Chondrocyte (in vitro differentiated cells): ENCODE results near the gene CADPS. TPM values are rescaled to one million over a fixed set of nuclear protein-coding genes. Genes with fewer than 3 reads are reported as not detected.

ENCODE experiments used
- DNase-seq: peaks from one replicate; pipeline ENCODE4 v3.0.0; 2021; ENCODE audit warnings: mixed read lengths, low spot score
- H3K27ac Mint-ChIP-seq: one replicate; pipeline ENCODE4 v1.8.0; 2021; ENCODE audit warnings: mild to moderate bottlenecking, moderate library complexity, mixed read lengths; ENCODE audit not compliant: unreplicated experiment
- H3K27me3 Mint-ChIP-seq: 2 replicates; pipeline ENCODE4 v1.8.0; 2021; ENCODE audit warnings: low read depth, mixed read lengths
- H3K36me3 Mint-ChIP-seq: 2 replicates; pipeline ENCODE4 v1.8.0; 2021; ENCODE audit warnings: low read depth, mixed read lengths
- H3K4me1 Mint-ChIP-seq: 2 replicates; pipeline ENCODE4 v1.8.0; 2021; ENCODE audit warnings: low read depth, mild to moderate bottlenecking, mixed read lengths
- H3K4me3 Mint-ChIP-seq: one replicate; pipeline ENCODE4 v1.8.0; 2021; ENCODE audit warnings: mild to moderate bottlenecking, moderate library complexity, mixed read lengths; ENCODE audit not compliant: unreplicated experiment
- H3K9me3 Mint-ChIP-seq: 2 replicates; pipeline ENCODE4 v1.8.0; 2021; ENCODE audit warnings: low read depth, mixed read lengths
- total RNA-seq: library from RNA; stranded (reverse); gene quantifications from 3 replicates; pipeline ENCODE4 v1.2.1, GENCODE V29; 2021
- TF ChIP-seq, protein P1 (sequence below): fragments of 200-600 bp; sonication (generic); IDR thresholded peaks from 2 replicates; pipeline ENCODE4 v1.5.0; 2021; ENCODE audit warnings: antibody characterized with exemption, mild to moderate bottlenecking, moderate library complexity

CADPS gene
- total RNA-seq, 1 donor from 2014 or later, result not detected

DNA sequence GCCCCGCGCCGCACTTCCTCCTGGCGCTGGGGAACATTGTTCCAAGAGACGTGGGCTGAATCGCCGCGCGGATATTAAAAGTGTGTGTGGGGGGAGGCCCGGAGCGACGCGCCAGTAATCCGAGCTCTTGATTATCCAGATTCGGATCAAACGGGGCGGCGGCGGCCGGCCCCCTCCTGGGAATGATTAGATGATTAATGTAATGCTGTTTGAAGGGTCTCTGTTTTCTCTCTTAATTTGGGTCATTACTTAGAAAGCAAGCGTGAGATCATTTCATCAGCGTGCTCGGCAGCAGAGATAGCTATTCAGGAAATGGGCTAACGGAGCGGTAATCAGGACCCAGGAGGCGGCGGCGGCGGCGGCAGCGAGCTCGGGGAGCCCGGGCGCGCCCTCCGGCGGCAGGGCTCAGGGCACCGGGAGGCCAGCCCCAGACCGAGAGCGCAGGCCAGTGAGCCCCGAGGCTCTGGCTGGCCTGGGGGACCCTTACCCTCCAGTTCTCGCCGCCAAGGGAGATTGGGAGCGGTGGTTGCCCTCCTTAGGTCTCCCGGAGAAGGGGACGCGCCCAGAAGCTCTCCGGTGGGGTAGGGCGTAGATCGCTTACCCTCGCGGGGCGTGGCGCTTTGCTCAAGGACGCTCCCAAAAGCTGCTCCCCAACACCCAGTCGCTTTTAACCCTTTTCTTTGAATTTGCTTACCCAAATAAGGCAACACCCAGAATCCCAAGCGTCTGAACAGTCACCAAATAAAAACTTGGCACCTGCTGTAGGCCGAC is 506.3 kb downstream of the CADPS start:
- Mint-ChIP-seq H3K4me3 (peak overlapping the region; percentile 38), H3K9me3 (no peaks in the 10 kb centered on the region), H3K27me3 (peaks cover 83% of the 10 kb centered on the region), H3K36me3 (no peaks in the 10 kb centered on the region), H3K27ac (no peak overlapping the region), H3K4me1 (peaks cover 34% of the 10 kb centered on the region)
- DNase-seq, result no peak
- TF ChIP-seq, protein P1, sequence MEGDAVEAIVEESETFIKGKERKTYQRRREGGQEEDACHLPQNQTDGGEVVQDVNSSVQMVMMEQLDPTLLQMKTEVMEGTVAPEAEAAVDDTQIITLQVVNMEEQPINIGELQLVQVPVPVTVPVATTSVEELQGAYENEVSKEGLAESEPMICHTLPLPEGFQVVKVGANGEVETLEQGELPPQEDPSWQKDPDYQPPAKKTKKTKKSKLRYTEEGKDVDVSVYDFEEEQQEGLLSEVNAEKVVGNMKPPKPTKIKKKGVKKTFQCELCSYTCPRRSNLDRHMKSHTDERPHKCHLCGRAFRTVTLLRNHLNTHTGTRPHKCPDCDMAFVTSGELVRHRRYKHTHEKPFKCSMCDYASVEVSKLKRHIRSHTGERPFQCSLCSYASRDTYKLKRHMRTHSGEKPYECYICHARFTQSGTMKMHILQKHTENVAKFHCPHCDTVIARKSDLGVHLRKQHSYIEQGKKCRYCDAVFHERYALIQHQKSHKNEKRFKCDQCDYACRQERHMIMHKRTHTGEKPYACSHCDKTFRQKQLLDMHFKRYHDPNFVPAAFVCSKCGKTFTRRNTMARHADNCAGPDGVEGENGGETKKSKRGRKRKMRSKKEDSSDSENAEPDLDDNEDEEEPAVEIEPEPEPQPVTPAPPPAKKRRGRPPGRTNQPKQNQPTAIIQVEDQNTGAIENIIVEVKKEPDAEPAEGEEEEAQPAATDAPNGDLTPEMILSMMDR, result peak; percentile 48

DNA sequence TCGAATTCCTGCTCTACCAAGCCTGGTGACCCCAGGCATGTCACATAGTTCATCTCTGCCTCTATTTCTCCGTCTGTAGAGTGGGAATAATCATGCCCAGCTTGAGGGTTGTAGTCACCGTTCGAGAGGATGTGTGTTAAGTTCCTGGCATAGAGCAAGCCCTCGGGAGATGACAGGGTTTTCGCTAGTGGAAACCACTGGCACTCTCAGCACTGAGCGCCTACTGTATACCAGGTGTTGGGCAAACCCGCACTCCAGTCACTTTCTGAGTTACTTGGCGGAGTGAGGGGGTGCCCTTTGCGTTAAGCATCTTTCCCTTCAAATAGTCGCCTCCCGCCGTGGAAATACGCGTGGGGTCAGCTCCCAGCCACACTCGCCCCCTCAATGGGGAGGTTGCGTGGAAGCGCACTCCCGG is 506.9 kb downstream of the CADPS start:
- TF ChIP-seq, protein P1, result no peak
- Mint-ChIP-seq H3K36me3 (no peaks in the 10 kb centered on the region), H3K27ac (no peak overlapping the region), H3K4me1 (peaks cover 33% of the 10 kb centered on the region), H3K27me3 (peaks cover 83% of the 10 kb centered on the region), H3K4me3 (no peak overlapping the region), H3K9me3 (no peaks in the 10 kb centered on the region)
- DNase-seq, result no peak

DNA sequence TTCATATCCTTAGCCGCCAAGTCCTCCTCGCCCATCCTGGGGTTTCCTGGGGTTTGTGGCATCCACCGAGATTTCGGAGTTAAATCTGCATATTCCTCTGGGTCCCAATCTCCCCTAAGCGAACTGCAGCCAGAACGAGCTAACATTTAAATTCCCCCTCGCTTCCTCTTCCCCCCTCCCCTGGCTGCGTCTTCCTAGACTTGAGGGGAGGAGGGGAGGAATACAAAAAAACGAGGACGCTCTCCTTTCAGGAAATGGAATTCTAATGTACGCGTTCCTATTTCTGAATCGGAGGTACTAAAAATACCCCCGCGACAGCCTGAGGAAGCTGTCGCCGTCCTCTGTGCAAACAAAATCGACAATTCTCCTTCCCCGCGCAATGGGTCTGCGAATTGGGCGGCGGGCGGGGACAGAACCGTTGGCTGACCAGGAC is 507.4 kb downstream of the CADPS start:
- no peak overlapping the region for H3K27ac Mint-ChIP-seq
- DNase-seq, result no peak
- no peak overlapping the region for H3K4me3 Mint-ChIP-seq
- H3K27me3 Mint-ChIP-seq, result peaks cover 80% of the 10 kb centered on the region
- peaks cover 30% of the 10 kb centered on the region for H3K4me1 Mint-ChIP-seq
- no peaks in the 10 kb centered on the region for H3K36me3 Mint-ChIP-seq
- no peaks in the 10 kb centered on the region for H3K9me3 Mint-ChIP-seq
- TF ChIP-seq, protein P1, result no peak

DNA sequence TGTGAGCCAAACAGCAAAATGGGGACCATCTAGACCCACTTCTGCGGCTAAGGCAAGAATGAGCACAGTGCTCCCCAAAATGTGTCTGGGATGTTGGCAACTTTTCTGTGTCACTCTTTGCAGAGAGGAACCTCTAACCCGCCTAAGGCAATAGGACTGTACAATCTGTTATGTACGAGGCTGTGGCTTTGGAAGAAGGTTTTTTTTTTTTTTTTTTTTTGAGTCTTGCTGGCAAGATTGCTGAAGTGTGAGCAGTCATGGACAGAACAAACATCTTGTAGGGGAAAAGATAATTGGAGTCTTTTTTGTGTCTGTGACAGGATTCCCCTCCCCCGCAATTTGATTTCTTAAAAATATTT is 509.1 kb downstream of the CADPS start:
- Mint-ChIP-seq H3K4me3 (no peak overlapping the region), H3K27me3 (peaks cover 77% of the 10 kb centered on the region), H3K36me3 (no peaks in the 10 kb centered on the region), H3K27ac (no peak overlapping the region), H3K9me3 (no peaks in the 10 kb centered on the region), H3K4me1 (peaks cover 24% of the 10 kb centered on the region)
- no peak for DNase-seq
- TF ChIP-seq, protein P1, result no peak

DNA sequence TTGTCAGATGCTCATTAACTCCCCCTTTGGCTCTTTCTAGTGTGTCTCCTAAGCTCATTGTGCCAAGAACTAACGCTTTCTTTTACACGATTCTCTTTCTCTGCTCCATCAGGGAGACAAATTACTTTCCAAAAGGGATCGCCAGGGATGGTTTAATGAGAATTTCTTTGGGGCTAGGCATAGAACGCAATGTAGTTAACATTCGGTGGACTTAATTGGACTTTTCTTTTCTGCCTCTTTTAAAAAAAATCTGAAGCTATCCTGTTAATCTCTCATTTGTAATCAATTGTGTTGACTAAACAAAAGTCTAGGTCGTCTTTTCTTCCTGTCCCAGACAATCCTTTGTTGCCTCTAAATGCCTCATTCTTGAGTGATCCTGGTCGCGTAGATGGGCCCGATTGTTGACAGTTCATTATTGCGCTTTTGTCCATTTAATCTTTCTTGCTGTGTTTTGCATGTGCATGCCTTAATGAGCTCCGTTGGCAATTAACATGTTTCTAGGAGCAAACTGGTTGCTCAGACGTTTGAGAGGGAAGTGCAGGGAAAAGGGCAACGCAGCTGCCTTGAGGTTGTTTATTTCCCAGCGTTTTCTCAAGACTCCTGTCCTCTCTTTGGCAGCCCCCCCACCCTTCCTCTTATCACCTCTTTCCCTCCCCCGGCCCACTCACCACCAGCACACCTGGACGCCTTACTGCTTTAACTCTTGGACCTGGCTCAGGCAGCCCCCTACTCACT is 509.7 kb downstream of the CADPS start:
- Mint-ChIP-seq H3K9me3 (no peaks in the 10 kb centered on the region), H3K4me1 (peaks cover 19% of the 10 kb centered on the region), H3K4me3 (no peak overlapping the region), H3K36me3 (no peaks in the 10 kb centered on the region), H3K27me3 (peaks cover 77% of the 10 kb centered on the region), H3K27ac (no peak overlapping the region)
- TF ChIP-seq, protein P1, result no peak
- DNase-seq, result no peak
